HepG2 (cell line): ENCODE results near the gene RB1. TPM values are rescaled to one million over a fixed set of nuclear protein-coding genes. Genes with fewer than 3 reads are reported as not detected.

Experiments
- ATAC-seq: fragments of 200-7000 bp; cut with Tn5 transposase; 3 replicates; pipeline ENCODE4 v1.9.1; 2020; ENCODE audit warnings: mild to moderate bottlenecking, moderate library complexity
- BruUV-seq: library from RNA; stranded (reverse); fragments of 400-500 nt; replicated peaks from 2 replicates; lab custom pipeline; 2021; lab: Mats Ljungman, UMichigan
- CTCF ChIA-PET: fragments of 300-600 bp; formaldehyde crosslinking; extraction: SDS; loops from one replicate; lab custom pipeline; 2021; ENCODE audit warnings: low total read pairs, inconsistent platforms, low intra/inter-chr PET ratio; lab: Yijun Ruan, JAX
- POLR2A ChIA-PET: fragments of 350-600 bp; sonication (Branson Sonifier 250); formaldehyde crosslinking; loops from one replicate; lab custom pipeline; 2020; ENCODE audit warnings: antibody characterized with exemption, inconsistent platforms; lab: Yijun Ruan, JAX
- DNase-seq: peaks from one replicate; pipeline ENCODE4 v3.0.0-alpha.2; 2015; ENCODE audit warnings: low spot score
- FAIRE-seq: peaks from 3 replicates; lab custom pipeline; 2011; peaks lifted over from hg19 to GRCh38; lab: Jason Lieb, UNC
- H2AFZ ChIP-seq: one replicate; pipeline ENCODE4 v1.6.1; 2011; ENCODE audit warnings: low read length, inconsistent platforms
- H3K27ac ChIP-seq: fragments of 300-600 bp; 3 replicates; pipeline ENCODE4 v1.8.0; 2011; ENCODE audit warnings: mixed run types, mild to moderate bottlenecking, mixed read lengths, low read length, inconsistent platforms; ENCODE audit not compliant: insufficient read depth; ENCODE audit errors: extremely low read length
- H3K27me3 ChIP-seq, 2 experiments: fragments of 200-600 bp in 1 of 2; 2 replicates in 1 of 2; 3 replicates in 1 of 2; pipeline versions ENCODE4 v1.6.0 to v1.8.0; 2011; ENCODE audit warnings: low read length in 2 of 2, mild to moderate bottlenecking in 2 of 2, moderate library complexity in 2 of 2, inconsistent platforms in 1 of 2; ENCODE audit not compliant: insufficient read depth in 2 of 2, control insufficient read depth in 1 of 2
- H3K36me3 ChIP-seq, 2 experiments: fragments of 200-600 bp in 1 of 2; replicated peaks in 1 of 2; 2 replicates in 1 of 2; 3 replicates in 1 of 2; pipeline versions ENCODE4 v1.5.1 to v1.8.0; 2011; ENCODE audit warnings: low read length in 2 of 2, inconsistent platforms in 1 of 2; ENCODE audit not compliant: insufficient read depth in 2 of 2, control insufficient read depth in 1 of 2
- H3K4me1 ChIP-seq: 2 replicates; pipeline ENCODE4 v1.5.1; 2012; ENCODE audit warnings: low read length, inconsistent platforms; ENCODE audit not compliant: insufficient read depth
- H3K4me2 ChIP-seq: 2 replicates; pipeline ENCODE4 v1.6.0; 2011; ENCODE audit warnings: low read depth, low read length, inconsistent platforms
- H3K4me3 ChIP-seq, 3 experiments: fragments of 200-600 bp in 1 of 3; sonication (generic), shearing (Covaris generic) in 1 of 3; replicated peaks in 1 of 3; 2 replicates each; pipeline ENCODE4 v1.5.1; 2011 to 2016; ENCODE audit warnings: low read length in 3 of 3, inconsistent platforms in 2 of 3, low read depth in 2 of 3, mild to moderate bottlenecking in 2 of 3, control low read depth in 1 of 3, mixed read lengths in 1 of 3; ENCODE audit not compliant: insufficient read depth in 1 of 3
- H3K79me2 ChIP-seq: one replicate; pipeline ENCODE4 v1.6.1; 2011; ENCODE audit warnings: low read length, inconsistent platforms; ENCODE audit not compliant: insufficient read depth
- H3K9ac ChIP-seq: 2 replicates; pipeline ENCODE4 v1.6.0; 2011; ENCODE audit warnings: mild to moderate bottlenecking, low read depth, low read length, inconsistent platforms; ENCODE audit not compliant: insufficient read depth
- H3K9me3 ChIP-seq: 2 replicates; pipeline ENCODE4 v1.5.1; 2012; ENCODE audit warnings: mild to moderate bottlenecking, low read length
- H4K20me1 ChIP-seq: 2 replicates; pipeline ENCODE4 v1.6.0; 2011; ENCODE audit warnings: inconsistent platforms, mild to moderate bottlenecking, low read length, moderate library complexity; ENCODE audit not compliant: insufficient read depth
- CEBPB ChIP-seq: IDR thresholded peaks from 2 replicates; pipeline ENCODE4 v1.6.1; 2011; ENCODE audit warnings: low read depth, low read length, improper control_type of control experiment, borderline replicate concordance
- ZNF616 ChIP-seq: sonication (generic); formaldehyde crosslinking; IDR thresholded peaks from 2 replicates; pipeline ENCODE4 v1.5.0; 2020; ENCODE audit warnings: low read depth, mild to moderate bottlenecking, missing genetic modification reagents
- ZNF776 ChIP-seq: sonication (generic); formaldehyde crosslinking; IDR thresholded peaks from 2 replicates; pipeline ENCODE4 v1.4.0; 2020; ENCODE audit warnings: mild to moderate bottlenecking, missing genetic modification reagents
- WGBS: methylation state at CpG from one replicate; pipeline ENCODE4 v1.1.6; 2017; ENCODE audit warnings: low lambda C conversion rate; 5-methylcytosine and 5-hydroxymethylcytosine counted together
- in situ Hi-C: cut with HindIII; loops from 2 replicates; pipeline ENCODE4 v1.10.0; 2017; ENCODE audit warnings: low pct_unique_long_range_greater_than_20kb; ENCODE audit not compliant: extremely low pct_ligation_motif_present
- intact Hi-C: fragments of 100-400 bp; cut with micrococcal nuclease; formaldehyde crosslinking; loops from one replicate; pipeline ENCODE4 v1.10.0; 2022; ENCODE audit not compliant: unreplicated experiment
- polyA plus RNA-seq, 8 experiments: library from polyadenylated mRNA; depleted of rRNA in 3 of 8; stranded (reverse) in 7 of 8; unstranded in 1 of 8; fragments of >200 nt; fragmentation: Illumina TruSeq in 4 of 8; extraction: Trizol in 4 of 8; gene quantifications; 2 replicates each; pipeline versions ENCODE4 v1.2.1 to v1.2.3, GENCODE V29; 2011 to 2016; ENCODE audit warnings: low read depth in 4 of 8, missing spikeins in 1 of 8, mixed read lengths in 1 of 8; ENCODE audit not compliant: insufficient read depth in 1 of 8
- total RNA-seq, 5 experiments: library from RNA; depleted of rRNA; stranded (reverse); fragments of >200 nt; fragmentation: Illumina TruSeq; extraction: Trizol; gene quantifications; 2 replicates each; pipeline ENCODE4 v1.2.3, GENCODE V29; 2016; ENCODE audit warnings: low read depth in 1 of 5
- TF ChIP-seq, protein P1 (sequence below): sonication (generic); formaldehyde crosslinking; IDR thresholded peaks from 2 replicates; pipeline ENCODE4 v1.5.0; 2020; ENCODE audit warnings: mild to moderate bottlenecking, missing genetic modification reagents

RB1 gene
- total and polyA plus RNA-seq, 2 of the 13 experiments (the other 11 are each of a cell fraction or from before 2014, with no cell fraction given) = 15.6 to 23.7 TPM

DNA sequence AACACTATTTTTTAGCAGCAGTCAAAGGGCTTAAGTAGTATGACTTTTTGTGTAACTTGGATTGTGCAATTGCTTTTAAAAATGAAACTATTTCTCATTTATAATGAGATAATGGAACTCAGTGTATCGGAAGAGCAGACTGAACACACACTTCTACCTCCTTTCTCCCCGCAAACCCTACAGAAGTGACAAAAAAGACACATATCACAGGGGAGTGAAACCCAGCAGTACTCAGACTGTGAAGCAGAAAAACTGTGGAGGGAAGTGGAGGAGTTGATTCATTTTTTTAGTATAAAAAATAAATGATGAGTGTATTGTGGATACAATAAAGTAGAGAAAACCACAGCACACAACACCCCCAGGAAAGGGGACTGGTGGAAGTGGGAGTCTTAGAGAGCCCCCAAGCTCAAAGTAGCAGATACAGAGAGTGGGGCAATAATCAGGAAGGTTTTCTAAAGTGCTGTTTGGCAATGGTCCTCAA lies 99.6 kb downstream of the RB1 start:
- 97% methylated on average over 2 of the region's 2 CpGs for WGBS
- TF ChIP-seq ZNF616 (CRISPR knock-in tag) = no peak
- peak; percentile 44; the same call in 1 of the 2 replicates for TF ChIP-seq CEBPB
- TF ChIP-seq, all 625 proteins: peak for 1
- in situ Hi-C loops = no loop called here
- no peak overlapping the region for H3K4me3 ChIP-seq
- no peaks in the 10 kb centered on the region for H3K27me3 ChIP-seq
- H2AFZ ChIP-seq = no peak overlapping the region
- H4K20me1 ChIP-seq = no peaks in the 10 kb centered on the region
- 0 out of 5 replicates have a peak, but pooled peaks cover 0 to 3% of the 10 kb centered on the region in 2 experiments for H3K36me3 ChIP-seq
- H3K4me1 ChIP-seq = peaks cover 51% of the 10 kb centered on the region
- intact Hi-C loops = loop anchor here (10.0 kb wide), 1 partner anchor 172 kb away; no protein-coding TSS in a partner anchor
- ChIA-PET CTCF (no interaction called here), POLR2A (no interaction called here)
- BruUV-seq = no TSS peak
- H3K9me3 ChIP-seq = no peaks in the 10 kb centered on the region
- H3K27ac ChIP-seq = no peak overlapping the region
- DNase-seq (no peak), FAIRE-seq (no peak), ATAC-seq (no peak)
- H3K79me2 ChIP-seq = peaks cover 17% of the 10 kb centered on the region
- H3K4me2 ChIP-seq = no peak overlapping the region
- no peak overlapping the region for H3K9ac ChIP-seq

GRCh38 chr13:48403913-48404312 lies 100.4 kb downstream of the RB1 start:
- H3K9ac ChIP-seq = no peak overlapping the region
- ATAC-seq = no peak
- WGBS = 97% methylated on average over 8 of the region's 8 CpGs
- H4K20me1 ChIP-seq = no peaks in the 10 kb centered on the region
- POLR2A ChIA-PET = no interaction called here
- peaks cover 50% of the 10 kb centered on the region for H3K4me1 ChIP-seq
- intact Hi-C loops = loop anchor here (10.0 kb wide), 1 partner anchor 171 kb away; no protein-coding TSS in a partner anchor
- no peak overlapping the region for H2AFZ ChIP-seq
- no peak overlapping the region for H3K4me2 ChIP-seq
- no peak for TF ChIP-seq ZNF776 (CRISPR knock-in tag)
- TF ChIP-seq, protein P1, sequence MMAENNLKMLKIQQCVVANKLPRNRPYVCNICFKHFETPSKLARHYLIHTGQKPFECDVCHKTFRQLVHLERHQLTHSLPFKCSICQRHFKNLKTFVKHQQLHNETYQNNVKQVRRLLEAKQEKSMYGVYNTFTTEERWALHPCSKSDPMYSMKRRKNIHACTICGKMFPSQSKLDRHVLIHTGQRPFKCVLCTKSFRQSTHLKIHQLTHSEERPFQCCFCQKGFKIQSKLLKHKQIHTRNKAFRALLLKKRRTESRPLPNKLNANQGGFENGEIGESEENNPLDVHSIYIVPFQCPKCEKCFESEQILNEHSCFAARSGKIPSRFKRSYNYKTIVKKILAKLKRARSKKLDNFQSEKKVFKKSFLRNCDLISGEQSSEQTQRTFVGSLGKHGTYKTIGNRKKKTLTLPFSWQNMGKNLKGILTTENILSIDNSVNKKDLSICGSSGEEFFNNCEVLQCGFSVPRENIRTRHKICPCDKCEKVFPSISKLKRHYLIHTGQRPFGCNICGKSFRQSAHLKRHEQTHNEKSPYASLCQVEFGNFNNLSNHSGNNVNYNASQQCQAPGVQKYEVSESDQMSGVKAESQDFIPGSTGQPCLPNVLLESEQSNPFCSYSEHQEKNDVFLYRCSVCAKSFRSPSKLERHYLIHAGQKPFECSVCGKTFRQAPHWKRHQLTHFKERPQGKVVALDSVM (CRISPR knock-in tag) = 0 out of 2 replicates have a peak, but pooled peaks have one; percentile 35
- TF ChIP-seq, all 625 proteins: peak for 1
- H3K79me2 ChIP-seq = peaks cover 24% of the 10 kb centered on the region
- no peak overlapping the region for H3K27ac ChIP-seq
- BruUV-seq = no TSS peak
- CTCF ChIA-PET = no interaction called here
- no peak for FAIRE-seq
- no peak for DNase-seq
- no peak overlapping the region for H3K4me3 ChIP-seq
- in situ Hi-C loops = no loop called here
- no peaks in the 10 kb centered on the region for H3K27me3 ChIP-seq
- H3K9me3 ChIP-seq = no peaks in the 10 kb centered on the region
- H3K36me3 ChIP-seq = 0 out of 5 replicates have a peak, but pooled peaks cover 0 to 3% of the 10 kb centered on the region in 2 experiments
